ENCODE data around the gene FABP6. TPM values are rescaled to one million over a fixed set of nuclear protein-coding genes. Genes with fewer than 3 reads are reported as not detected.

The FABP6 gene
- polyA plus RNA-seq, 2 of the 4 experiments (the other 2 are of a cell fraction) = 0.75 to 0.93 TPM

GRCh38 chr5:160260006-160260775 is 30.9 kb downstream of the FABP6 start:
- Histone ChIP-seq H3K4me3 (no peak overlapping the region), H3K9me3 (no peaks in the 10 kb centered on the region), H3K4me2 (no peak overlapping the region), H3K4me1 (no peaks in the 10 kb centered on the region), H3K27ac (no peak overlapping the region)
- DNase-seq (ENCODE audit: low read depth in 1 of 2, low spot score in 1 of 2) (no peak), FAIRE-seq (no peak), ATAC-seq (peak in 1 of 2 experiments; percentile 17; a peak in 1 of 6 replicates)
- TF ChIP-seq RAD21 (conservative IDR thresholded peaks at IDR 0.05 in 1 of 2, IDR thresholded peaks at IDR 0.05 in 1 of 2) = no peak
- no peak for TF ChIP-seq SMC3 (IDR thresholded peaks at IDR 0.05)
- TF ChIP-seq CBX8 (IDR thresholded peaks at IDR 0.05) = no peak
- TF ChIP-seq SREBF2 (IDR thresholded peaks at IDR 0.05) = no peak
- TF ChIP-seq KDM5A (IDR thresholded peaks at IDR 0.05) = no peak
- TF ChIP-seq MYC (IDR thresholded peaks at IDR 0.05; ENCODE audit: borderline replicate concordance, low read length) = no peak
- TF ChIP-seq JUNB (IDR thresholded peaks at IDR 0.05) = no peak
- no peak for TF ChIP-seq KDM1A (IDR thresholded peaks at IDR 0.05; ENCODE audit: low read depth)
- ChIA-PET POLR2A (no interaction called here), CTCF (interaction anchor here (1.3 to 2.5 kb wide), 2 partner anchors 16 to 85 kb away, joined by 3 to 8 read pairs; no protein-coding TSS in a partner anchor)
- 92% methylated on average over 13 of the region's 14 CpGs for WGBS (ENCODE audit: missing lambda C conversion rate)

- ATAC-seq = peak in 1 of 2 experiments; percentile 76; a peak in 3 of 6 replicates
- no peak overlapping the region for H3K4me2 ChIP-seq
- no peak overlapping the region for H3K4me3 ChIP-seq
- ChIA-PET CTCF (interaction anchor here (1.2 to 1.8 kb wide), 4 partner anchors 8 to 84 kb away, joined by 3 to 8 read pairs (median 4); no protein-coding TSS in a partner anchor), POLR2A (no interaction called here)
- FAIRE-seq = no peak
- no peaks in the 10 kb centered on the region for H3K4me1 ChIP-seq
- H3K9me3 ChIP-seq = no peaks in the 10 kb centered on the region
- TF ChIP-seq PHF8 (IDR thresholded peaks at IDR 0.05; ENCODE audit: borderline replicate concordance, low read depth) (no peak), CEBPB (IDR thresholded peaks at IDR 0.05) (no peak), CHD2 (IDR thresholded peaks at IDR 0.05; ENCODE audit: low read length, partially characterized antibody) (no peak), RARB (CRISPR knock-in tag; IDR thresholded peaks at IDR 0.05) (no peak), CTCF (IDR thresholded peaks at IDR 0.05) (no peak), CBX2 (IDR thresholded peaks at IDR 0.05; ENCODE audit: borderline replicate concordance, low read depth) (no peak), FOSB (CRISPR knock-in tag; IDR thresholded peaks at IDR 0.05) (no peak), SMC3 (IDR thresholded peaks at IDR 0.05) (no peak), CBX8 (IDR thresholded peaks at IDR 0.05) (no peak), MYC (IDR thresholded peaks at IDR 0.05; ENCODE audit: borderline replicate concordance, low read length) (no peak)
- H3K27ac ChIP-seq = no peak overlapping the region
- WGBS (ENCODE audit: missing lambda C conversion rate) = 87% methylated on average over 21 of the region's 22 CpGs
- peak in 1 of 2 experiments; percentile 34 for DNase-seq (ENCODE audit: low read depth in 1 of 2, low spot score in 1 of 2)
Measured at GRCh38 chr5:160260881-160261815, 31.8 kb downstream of the FABP6 start.

GRCh38 chr5:160262151-160263074 is 33.1 kb downstream of the FABP6 start:
- TF ChIP-seq RAD21 (conservative IDR thresholded peaks at IDR 0.05 in 1 of 2, IDR thresholded peaks at IDR 0.05 in 1 of 2) = no peak
- no peak for TF ChIP-seq GATA3 (IDR thresholded peaks at IDR 0.05; ENCODE audit: borderline replicate concordance)
- TF ChIP-seq NR3C1 (IDR thresholded peaks at IDR 0.05) = no peak
- no peak for TF ChIP-seq MAZ (IDR thresholded peaks at IDR 0.05; ENCODE audit: borderline replicate concordance, low read depth, low read length)
- no peak for TF ChIP-seq JUN (IDR thresholded peaks at IDR 0.05)
- TF ChIP-seq KDM1A (IDR thresholded peaks at IDR 0.05; ENCODE audit: low read depth) = no peak
- no peak for TF ChIP-seq FOSL2 (IDR thresholded peaks at IDR 0.05)
- no peak for TF ChIP-seq FOSL2 (CRISPR knock-in tag; IDR thresholded peaks at IDR 0.05)
- no peak for TF ChIP-seq PHF8 (IDR thresholded peaks at IDR 0.05; ENCODE audit: borderline replicate concordance, low read depth)
- no peak for TF ChIP-seq ATOH8 (CRISPR knock-in tag; IDR thresholded peaks at IDR 0.05; ENCODE audit: low read depth)
- TF ChIP-seq RARB (CRISPR knock-in tag; IDR thresholded peaks at IDR 0.05) = no peak
- no peak for TF ChIP-seq BHLHE40 (IDR thresholded peaks at IDR 0.05; ENCODE audit: low read depth, low read length)
- TF ChIP-seq ZNF302 (CRISPR knock-in tag; IDR thresholded peaks at IDR 0.05) = no peak
- no peak for TF ChIP-seq NFE2L2 (conservative IDR thresholded peaks at IDR 0.05; ENCODE audit: low read length)
- no peak for TF ChIP-seq RFX5 (IDR thresholded peaks at IDR 0.05)
- H3K27ac ChIP-seq = no peak overlapping the region
- no peak for FAIRE-seq
- H3K9me3 ChIP-seq = no peaks in the 10 kb centered on the region
- WGBS (ENCODE audit: missing lambda C conversion rate) = 87% methylated on average over 16 of the region's 16 CpGs
- ATAC-seq = no peak
- no peaks in the 10 kb centered on the region for H3K4me1 ChIP-seq
- ChIA-PET POLR2A (no interaction called here), CTCF (interaction anchor here (1.2 to 1.8 kb wide), 4 partner anchors 8 to 83 kb away, joined by 3 to 8 read pairs (median 4); no protein-coding TSS in a partner anchor)
- H3K4me2 ChIP-seq = no peak overlapping the region
- no peak overlapping the region for H3K4me3 ChIP-seq
- no peak for DNase-seq (ENCODE audit: low read depth in 1 of 2, low spot score in 1 of 2)

Data from A549 (cell line).